GM19438 (cell line): ENCODE measurements around the gene RGS19.

Source experiments
- ATAC-seq: cut with Tn5 transposase; IDR thresholded peaks from one replicate; pipeline ENCODE4 v1.9.1; 2021; ENCODE audit warnings: low read depth; ENCODE audit not compliant: unreplicated experiment

The RGS19 gene

GRCh38 chr20:64077876-64078551 lies 1.3 kb downstream of the RGS19 start:
- peak; percentile 32 for ATAC-seq

GRCh38 chr20:64077541-64077875 lies 1.8 kb downstream of the RGS19 start:
- no peak for ATAC-seq

GRCh38 chr20:64077094-64077493 lies 2.2 kb downstream of the RGS19 start:
- ATAC-seq = no peak

- no peak for ATAC-seq
Observed at GRCh38 chr20:64076061-64076997, 3.0 kb downstream of the RGS19 start.

- ATAC-seq = no peak
Observed at GRCh38 chr20:64075556-64075955, 3.8 kb downstream of the RGS19 start.

- ATAC-seq = no peak
Observed at GRCh38 chr20:64074963-64075362, 4.4 kb downstream of the RGS19 start.

- no peak for ATAC-seq
Observed at GRCh38 chr20:64074184-64074789, 5.0 kb downstream of the RGS19 start.

GRCh38 chr20:64073476-64074183 lies 5.7 kb downstream of the RGS19 start:
- ATAC-seq = no peak

- no peak for ATAC-seq
Observed at GRCh38 chr20:64072498-64073063, 6.7 kb downstream of the RGS19 start.

- ATAC-seq = no peak
Observed at GRCh38 chr20:64071341-64072332, 7.7 kb downstream of the RGS19 start.

- no peak for ATAC-seq
Observed at GRCh38 chr20:64070244-64070993, 8.9 kb downstream of the RGS19 start.

GRCh38 chr20:64069614-64070243 lies 9.6 kb downstream of the RGS19 start:
- no peak for ATAC-seq

GRCh38 chr20:64069209-64069613 lies 10.1 kb downstream of the RGS19 start:
- no peak for ATAC-seq

GRCh38 chr20:64068386-64069208 lies 10.7 kb downstream of the RGS19 start:
- no peak for ATAC-seq

- ATAC-seq = no peak
Observed at GRCh38 chr20:64067733-64068307, 11.5 kb downstream of the RGS19 start.

- no peak for ATAC-seq
Observed at GRCh38 chr20:64067005-64067632, 12.2 kb downstream of the RGS19 start.

- peak; percentile 47 for ATAC-seq
Observed at GRCh38 chr20:64065974-64066343, 13.4 kb downstream of the RGS19 start.
